ENCODE results near the gene DNAH1.

DNA sequence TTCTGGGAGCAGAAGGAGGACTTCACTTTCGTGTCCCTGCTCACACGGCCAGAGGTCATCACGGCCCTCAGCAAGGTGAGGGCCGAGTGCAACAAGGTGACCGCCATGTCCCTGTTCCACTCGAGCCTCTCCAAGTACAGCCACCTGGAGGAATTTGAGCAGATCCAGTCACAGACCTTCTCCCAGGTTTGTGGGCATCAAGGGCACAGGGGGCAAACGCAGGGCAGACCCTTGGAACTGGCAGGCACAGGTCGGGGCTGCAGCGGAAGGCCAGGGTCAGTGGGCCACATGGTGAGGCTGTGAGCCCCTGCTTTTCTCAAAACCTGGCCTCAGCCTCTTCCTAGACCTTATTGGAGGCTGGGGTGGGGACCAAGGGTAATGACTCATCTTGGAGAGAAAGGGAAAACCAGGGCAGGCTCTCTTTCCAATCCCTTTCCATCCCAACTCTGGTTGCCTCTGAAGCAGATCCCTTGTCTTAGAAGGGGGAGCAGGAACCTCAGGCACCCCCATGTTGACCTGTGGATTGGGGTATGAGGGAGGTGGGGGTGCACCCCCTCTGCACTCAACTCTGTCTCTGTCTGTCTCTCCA is 29.5 kb downstream of the DNAH1 start:
- TF ChIP-seq, protein P1, sequence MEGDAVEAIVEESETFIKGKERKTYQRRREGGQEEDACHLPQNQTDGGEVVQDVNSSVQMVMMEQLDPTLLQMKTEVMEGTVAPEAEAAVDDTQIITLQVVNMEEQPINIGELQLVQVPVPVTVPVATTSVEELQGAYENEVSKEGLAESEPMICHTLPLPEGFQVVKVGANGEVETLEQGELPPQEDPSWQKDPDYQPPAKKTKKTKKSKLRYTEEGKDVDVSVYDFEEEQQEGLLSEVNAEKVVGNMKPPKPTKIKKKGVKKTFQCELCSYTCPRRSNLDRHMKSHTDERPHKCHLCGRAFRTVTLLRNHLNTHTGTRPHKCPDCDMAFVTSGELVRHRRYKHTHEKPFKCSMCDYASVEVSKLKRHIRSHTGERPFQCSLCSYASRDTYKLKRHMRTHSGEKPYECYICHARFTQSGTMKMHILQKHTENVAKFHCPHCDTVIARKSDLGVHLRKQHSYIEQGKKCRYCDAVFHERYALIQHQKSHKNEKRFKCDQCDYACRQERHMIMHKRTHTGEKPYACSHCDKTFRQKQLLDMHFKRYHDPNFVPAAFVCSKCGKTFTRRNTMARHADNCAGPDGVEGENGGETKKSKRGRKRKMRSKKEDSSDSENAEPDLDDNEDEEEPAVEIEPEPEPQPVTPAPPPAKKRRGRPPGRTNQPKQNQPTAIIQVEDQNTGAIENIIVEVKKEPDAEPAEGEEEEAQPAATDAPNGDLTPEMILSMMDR (IDR thresholded peaks at IDR 0.05), result no peak
- TF ChIP-seq EZH2 (IDR thresholded peaks at IDR 0.05), result no peak
- TF ChIP-seq EZH2phosphoT487 (IDR thresholded peaks at IDR 0.05), result no peak

Data from neural progenitor cell (in vitro differentiated cells).